HEK293T (cell line): ENCODE measurements around the gene CLIC4.

Experiments used
- CTCF ChIA-PET: fragments of 350-600 bp; formaldehyde crosslinking; extraction: SDS; loops from one replicate; lab custom pipeline; 2021; ENCODE audit warnings: antibody characterized with exemption, inconsistent platforms; lab: Yijun Ruan, JAX
- POLR2A ChIA-PET: fragments of 350-600 bp; formaldehyde crosslinking; extraction: SDS; loops from one replicate; lab custom pipeline; 2020; ENCODE audit warnings: antibody characterized with exemption, inconsistent platforms; lab: Yijun Ruan, JAX
- DNase-seq: peaks from one replicate; pipeline ENCODE4 v3.0.0; 2012; ENCODE audit warnings: mixed read lengths; ENCODE audit errors: extremely low spot score
- ARNT ChIP-seq: fragments of 450-650 bp; IDR thresholded peaks from 2 replicates; pipeline ENCODE4 v1.6.1; 2017; ENCODE audit warnings: mild to moderate bottlenecking
- BHLHE40 ChIP-seq: fragments of 450-650 bp; IDR thresholded peaks from 2 replicates; pipeline ENCODE4 v1.6.1; 2016; ENCODE audit warnings: mild to moderate bottlenecking, moderate library complexity, borderline replicate concordance
- CTBP1 ChIP-seq: fragments of 450-650 bp; IDR thresholded peaks from 2 replicates; pipeline ENCODE4 v1.6.1; 2016; ENCODE audit warnings: borderline replicate concordance
- ELF4 ChIP-seq: fragments of 450-650 bp; IDR thresholded peaks from 2 replicates; pipeline ENCODE4 v1.6.1; 2017; ENCODE audit warnings: antibody characterized with exemption
- FOXA1 ChIP-seq: fragments of 450-650 bp; IDR thresholded peaks from 2 replicates; pipeline ENCODE4 v1.6.1; 2016; ENCODE audit warnings: mild to moderate bottlenecking
- FOXK2 ChIP-seq: fragments of 450-650 bp; IDR thresholded peaks from 2 replicates; pipeline ENCODE4 v1.6.1; 2016; ENCODE audit warnings: mild to moderate bottlenecking
- FOXM1 ChIP-seq: fragments of 450-650 bp; IDR thresholded peaks from 2 replicates; pipeline ENCODE4 v1.6.1; 2017; ENCODE audit warnings: mild to moderate bottlenecking, borderline replicate concordance
- HDGF ChIP-seq: fragments of 450-650 bp; IDR thresholded peaks from 2 replicates; pipeline ENCODE4 v1.6.1; 2017; ENCODE audit warnings: antibody characterized with exemption, borderline replicate concordance
- L3MBTL2 ChIP-seq: fragments of 450-650 bp; conservative IDR thresholded peaks from 2 replicates; pipeline ENCODE4 v1.6.1; 2016; ENCODE audit warnings: mild to moderate bottlenecking
- LEF1 ChIP-seq: fragments of 450-650 bp; IDR thresholded peaks from 2 replicates; pipeline ENCODE4 v1.6.1; 2017; ENCODE audit warnings: mild to moderate bottlenecking, borderline replicate concordance
- NFRKB ChIP-seq: fragments of 450-650 bp; IDR thresholded peaks from 2 replicates; pipeline ENCODE4 v1.6.1; 2016; ENCODE audit warnings: mild to moderate bottlenecking, moderate library complexity
- SP1 ChIP-seq: fragments of 450-650 bp; IDR thresholded peaks from 2 replicates; pipeline ENCODE4 v1.6.1; 2017
- SUZ12 ChIP-seq: fragments of 450-650 bp; IDR thresholded peaks from 2 replicates; pipeline ENCODE4 v1.6.1; 2016; ENCODE audit warnings: mild to moderate bottlenecking
- TARDBP ChIP-seq: fragments of 450-650 bp; IDR thresholded peaks from 2 replicates; pipeline ENCODE4 v1.6.1; 2016
- ZNF384 ChIP-seq: fragments of 450-650 bp; IDR thresholded peaks from 2 replicates; pipeline ENCODE4 v1.6.1; 2016
- TF ChIP-seq, protein P1 (sequence below): fragments of 450-650 bp; IDR thresholded peaks from 2 replicates; pipeline ENCODE4 v1.6.1; 2016

Gene CLIC4

DNA sequence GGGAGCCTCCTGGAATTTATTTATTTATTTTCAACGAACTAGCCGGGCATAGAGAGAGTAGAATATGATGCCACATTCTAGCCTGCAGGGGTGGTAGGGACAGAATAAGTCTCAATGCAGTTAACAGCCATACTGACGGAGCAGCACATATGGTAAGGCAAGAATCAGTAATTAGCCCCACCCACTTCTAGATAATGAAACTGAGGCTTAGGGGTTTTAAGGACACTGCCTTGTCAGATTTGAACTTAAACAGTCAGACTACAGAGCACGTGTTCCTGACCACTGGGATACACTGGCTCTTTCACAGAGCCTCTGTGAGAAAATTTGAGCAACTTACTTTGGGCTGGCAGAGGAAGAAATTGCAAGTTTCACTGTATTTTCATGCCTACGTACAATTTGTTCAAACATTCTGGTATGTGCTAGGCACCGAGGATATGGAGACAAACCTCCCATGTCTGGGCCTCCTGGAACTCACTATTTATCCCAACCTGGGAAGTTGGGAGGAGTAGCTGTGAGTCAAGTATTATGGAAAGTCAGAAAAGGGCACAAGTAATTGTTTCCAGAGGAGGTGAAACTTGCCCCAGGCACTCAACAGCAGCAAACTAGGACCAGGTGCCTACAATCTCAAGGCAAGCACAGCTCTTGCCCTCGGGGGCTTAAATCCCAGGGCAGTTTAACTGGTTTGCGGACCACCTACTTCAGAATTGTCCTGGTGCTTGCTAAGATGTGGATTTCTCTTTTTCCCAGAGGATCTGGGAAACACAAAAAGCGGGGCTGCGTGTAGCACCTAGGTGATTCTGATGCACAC is 1.6 kb upstream of the CLIC4 start:
- POLR2A ChIA-PET: interaction anchor here (1.3 to 1.6 kb wide), 2 partner anchors 8 to 11 kb away, joined by 4 to 15 read pairs; no protein-coding TSS in a partner anchor
- no peak for DNase-seq
- CTCF ChIA-PET: interaction anchor here (0.7 to 2.3 kb wide), 4 partner anchors 55 to 201 kb away, joined by 3 to 10 read pairs (median 3); no protein-coding TSS in a partner anchor
- TF ChIP-seq L3MBTL2 (no peak), SUZ12 (no peak), LEF1 (no peak), TARDBP (no peak), NFRKB (no peak), FOXM1 (no peak), ARNT (no peak), FOXA1 (no peak), BHLHE40 (no peak), ZNF384 (no peak), FOXK2 (no peak), CTBP1 (no peak), HDGF (no peak), ELF4 (no peak), SP1 (no peak)
- TF ChIP-seq, protein P1, sequence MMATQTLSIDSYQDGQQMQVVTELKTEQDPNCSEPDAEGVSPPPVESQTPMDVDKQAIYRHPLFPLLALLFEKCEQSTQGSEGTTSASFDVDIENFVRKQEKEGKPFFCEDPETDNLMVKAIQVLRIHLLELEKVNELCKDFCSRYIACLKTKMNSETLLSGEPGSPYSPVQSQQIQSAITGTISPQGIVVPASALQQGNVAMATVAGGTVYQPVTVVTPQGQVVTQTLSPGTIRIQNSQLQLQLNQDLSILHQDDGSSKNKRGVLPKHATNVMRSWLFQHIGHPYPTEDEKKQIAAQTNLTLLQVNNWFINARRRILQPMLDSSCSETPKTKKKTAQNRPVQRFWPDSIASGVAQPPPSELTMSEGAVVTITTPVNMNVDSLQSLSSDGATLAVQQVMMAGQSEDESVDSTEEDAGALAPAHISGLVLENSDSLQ: no peak

DNA sequence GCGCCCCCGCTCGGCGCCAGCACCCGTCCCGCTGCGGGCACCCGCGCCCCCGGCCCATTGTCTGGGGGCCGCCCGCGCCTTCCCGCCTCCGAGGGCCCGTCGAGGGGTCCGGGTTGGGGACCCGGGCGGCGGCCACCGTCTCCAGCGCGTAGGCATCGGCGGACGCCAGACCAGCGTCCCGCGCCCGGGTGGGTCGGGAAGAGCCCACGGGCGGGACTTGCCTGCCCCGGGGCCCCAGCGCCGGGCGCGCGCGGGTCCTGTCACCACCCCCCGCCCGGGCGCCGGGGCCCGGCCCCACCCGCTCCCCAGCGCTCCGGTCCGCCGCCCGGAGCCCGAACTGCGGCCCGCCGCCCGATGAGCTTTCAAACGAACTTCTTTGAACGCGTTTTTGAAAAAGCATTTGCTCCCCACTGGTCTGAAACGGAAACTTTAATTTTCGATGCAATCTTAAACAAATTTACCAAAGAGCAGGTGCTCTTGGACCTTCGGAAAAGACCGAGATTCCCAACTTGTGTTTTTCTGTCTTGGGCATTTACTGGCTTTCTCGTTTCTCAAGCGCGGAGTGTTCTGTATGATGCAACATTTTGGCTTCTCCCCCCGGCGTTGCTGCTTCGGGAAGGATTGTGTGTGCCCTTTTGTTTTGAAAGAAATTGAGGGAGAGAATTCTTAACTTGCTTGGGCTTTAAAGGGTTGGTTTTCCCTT is 615 bp downstream of the CLIC4 start:
- TF ChIP-seq SP1 (no peak), ARNT (no peak), LEF1 (no peak), HDGF (no peak), TARDBP (no peak), FOXM1 (no peak), L3MBTL2 (no peak), FOXK2 (no peak), FOXA1 (no peak), NFRKB (no peak), ELF4 (no peak), SUZ12 (no peak), ZNF384 (no peak)
- TF ChIP-seq, protein P1: no peak
- DNase-seq: peak; percentile 37
- POLR2A ChIA-PET: interaction anchor here (0.8 to 2.9 kb wide), 16 partner anchors 9 to 487 kb away, joined by 3 to 23 read pairs (median 7); partner anchors contain the start of gene SYF2
- CTCF ChIA-PET: interaction anchor here (0.8 to 2.3 kb wide), 4 partner anchors 21 to 85 kb away, joined by 3 to 10 read pairs (median 3); no protein-coding TSS in a partner anchor

DNA sequence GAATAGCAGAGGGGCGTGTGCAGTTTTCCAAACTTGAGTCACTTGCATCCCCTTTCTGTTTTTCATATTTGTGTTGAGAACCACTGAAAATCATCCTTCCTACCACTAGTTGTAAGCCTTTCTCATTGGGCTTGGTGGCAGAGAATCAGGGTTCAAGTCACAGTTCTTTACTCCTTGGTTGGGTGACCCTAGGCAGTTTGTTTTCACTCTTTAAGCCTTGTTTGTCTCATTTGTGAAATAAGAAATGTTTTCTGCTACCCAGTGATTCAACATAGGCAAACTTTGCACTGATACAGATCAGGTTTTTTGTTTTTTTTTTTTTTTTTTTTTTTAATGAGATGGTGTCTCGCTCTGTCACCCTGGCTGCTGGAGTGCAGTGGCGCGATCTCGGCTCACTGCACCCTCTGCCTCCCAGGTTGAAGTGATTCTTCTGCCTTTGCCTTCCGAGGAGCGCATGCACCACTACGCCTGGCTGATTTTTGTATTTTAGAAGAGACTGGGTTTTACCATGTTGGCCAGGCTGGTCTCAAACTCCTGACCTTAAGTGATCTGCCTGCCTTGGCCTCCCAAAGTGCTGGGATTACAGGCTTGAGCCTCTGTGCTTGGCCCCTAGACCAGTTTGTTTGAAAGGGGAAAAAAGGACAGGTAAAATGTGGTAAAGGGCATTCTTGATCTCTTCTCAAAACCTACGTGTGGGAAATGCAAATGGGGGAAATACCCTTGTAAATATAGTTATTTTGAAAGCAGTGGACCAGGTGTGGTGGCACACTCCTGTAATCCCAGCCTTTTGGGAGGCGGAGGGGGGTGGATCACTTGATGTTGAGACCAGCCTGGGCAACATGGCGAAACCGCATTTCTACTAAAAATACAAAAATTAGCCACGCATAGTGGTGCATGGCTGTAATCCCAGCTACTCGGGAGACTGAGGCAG is 3.2 kb downstream of the CLIC4 start:
- TF ChIP-seq SUZ12 (no peak), ZNF384 (peak; percentile 81), NFRKB (no peak)
- no peak for DNase-seq
- POLR2A ChIA-PET: no interaction called here
- CTCF ChIA-PET: interaction anchor here (0.9 kb wide), 1 partner anchor 24 kb away, joined by 3 read pairs; no protein-coding TSS in a partner anchor

DNA sequence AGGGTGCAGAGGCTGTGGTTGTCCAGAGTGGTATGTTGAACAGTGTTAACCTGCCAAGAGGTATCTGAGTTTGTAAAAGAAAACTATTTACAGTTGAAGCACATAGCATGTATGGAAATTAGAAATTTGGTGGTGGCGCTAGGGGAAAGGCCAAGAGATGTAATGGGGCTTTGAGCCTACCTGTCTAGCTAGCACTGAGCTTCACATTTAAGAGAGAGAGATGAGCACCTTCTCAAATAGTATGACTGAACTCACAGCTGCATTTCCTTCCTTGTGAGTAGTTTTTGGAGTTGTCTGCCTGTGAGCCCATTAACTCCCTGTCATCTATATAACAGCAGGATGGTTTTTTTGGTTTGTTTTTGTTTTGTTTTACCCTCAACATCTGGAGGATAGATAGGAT is 4.0 kb downstream of the CLIC4 start:
- TF ChIP-seq CTBP1 (no peak), FOXA1 (no peak), ELF4 (no peak), ARNT (no peak), TARDBP (no peak), BHLHE40 (no peak), LEF1 (no peak), L3MBTL2 (no peak), SUZ12 (no peak), FOXM1 (no peak), SP1 (no peak), NFRKB (no peak), HDGF (no peak), ZNF384 (no peak), FOXK2 (no peak)
- TF ChIP-seq, protein P1: no peak
- ChIA-PET CTCF (interaction anchor here (0.9 kb wide), 1 partner anchor 23 kb away, joined by 3 read pairs; no protein-coding TSS in a partner anchor), POLR2A (no interaction called here)
- DNase-seq: no peak

DNA sequence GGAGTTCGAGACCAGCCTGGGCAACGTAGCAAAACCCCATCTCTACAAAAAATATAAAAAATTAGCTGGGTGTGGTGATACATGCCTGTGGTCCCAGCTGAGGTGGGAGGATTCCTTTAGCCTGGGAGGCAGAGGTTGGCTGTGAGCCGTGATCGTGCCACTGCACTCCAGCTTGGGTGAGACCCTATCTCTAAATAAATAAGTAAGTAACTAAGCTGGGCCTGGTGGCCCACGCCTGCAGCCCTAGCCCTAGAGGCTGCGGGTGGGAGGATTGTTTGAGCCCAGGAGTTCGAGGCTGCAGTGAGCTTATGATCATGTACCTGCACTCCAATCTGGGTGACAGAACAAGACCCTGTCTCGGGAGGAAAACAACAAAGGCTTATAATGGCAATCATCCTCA is 4.6 kb downstream of the CLIC4 start:
- CTCF ChIA-PET: interaction anchor here (0.9 kb wide), 1 partner anchor 23 kb away, joined by 3 read pairs; no protein-coding TSS in a partner anchor
- DNase-seq: no peak
- POLR2A ChIA-PET: no interaction called here
- TF ChIP-seq SUZ12: no peak
- no peak for TF ChIP-seq CTBP1
- TF ChIP-seq SP1: no peak
- no peak for TF ChIP-seq ARNT
- no peak for TF ChIP-seq ELF4
- no peak for TF ChIP-seq LEF1
- TF ChIP-seq, protein P1: no peak
- no peak for TF ChIP-seq FOXK2
- TF ChIP-seq FOXM1: no peak
- TF ChIP-seq BHLHE40: no peak
- TF ChIP-seq FOXA1: no peak
- no peak for TF ChIP-seq HDGF
- no peak for TF ChIP-seq TARDBP
